Measurements from ENCODE around the gene KCTD17. TPM values are rescaled to one million over a fixed set of nuclear protein-coding genes. Genes with fewer than 3 reads are reported as not detected.

The KCTD17 gene, protein sequence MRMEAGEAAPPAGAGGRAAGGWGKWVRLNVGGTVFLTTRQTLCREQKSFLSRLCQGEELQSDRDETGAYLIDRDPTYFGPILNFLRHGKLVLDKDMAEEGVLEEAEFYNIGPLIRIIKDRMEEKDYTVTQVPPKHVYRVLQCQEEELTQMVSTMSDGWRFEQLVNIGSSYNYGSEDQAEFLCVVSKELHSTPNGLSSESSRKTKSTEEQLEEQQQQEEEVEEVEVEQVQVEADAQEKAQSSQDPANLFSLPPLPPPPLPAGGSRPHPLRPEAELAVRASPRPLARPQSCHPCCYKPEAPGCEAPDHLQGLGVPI
- 11.2 TPM for total RNA-seq
- long read RNA-seq, partial matches to known transcripts: 2 of 11 reads
- long read RNA-seq, other reads (novel, unspliced or antisense): 4 of 11 reads

DNA sequence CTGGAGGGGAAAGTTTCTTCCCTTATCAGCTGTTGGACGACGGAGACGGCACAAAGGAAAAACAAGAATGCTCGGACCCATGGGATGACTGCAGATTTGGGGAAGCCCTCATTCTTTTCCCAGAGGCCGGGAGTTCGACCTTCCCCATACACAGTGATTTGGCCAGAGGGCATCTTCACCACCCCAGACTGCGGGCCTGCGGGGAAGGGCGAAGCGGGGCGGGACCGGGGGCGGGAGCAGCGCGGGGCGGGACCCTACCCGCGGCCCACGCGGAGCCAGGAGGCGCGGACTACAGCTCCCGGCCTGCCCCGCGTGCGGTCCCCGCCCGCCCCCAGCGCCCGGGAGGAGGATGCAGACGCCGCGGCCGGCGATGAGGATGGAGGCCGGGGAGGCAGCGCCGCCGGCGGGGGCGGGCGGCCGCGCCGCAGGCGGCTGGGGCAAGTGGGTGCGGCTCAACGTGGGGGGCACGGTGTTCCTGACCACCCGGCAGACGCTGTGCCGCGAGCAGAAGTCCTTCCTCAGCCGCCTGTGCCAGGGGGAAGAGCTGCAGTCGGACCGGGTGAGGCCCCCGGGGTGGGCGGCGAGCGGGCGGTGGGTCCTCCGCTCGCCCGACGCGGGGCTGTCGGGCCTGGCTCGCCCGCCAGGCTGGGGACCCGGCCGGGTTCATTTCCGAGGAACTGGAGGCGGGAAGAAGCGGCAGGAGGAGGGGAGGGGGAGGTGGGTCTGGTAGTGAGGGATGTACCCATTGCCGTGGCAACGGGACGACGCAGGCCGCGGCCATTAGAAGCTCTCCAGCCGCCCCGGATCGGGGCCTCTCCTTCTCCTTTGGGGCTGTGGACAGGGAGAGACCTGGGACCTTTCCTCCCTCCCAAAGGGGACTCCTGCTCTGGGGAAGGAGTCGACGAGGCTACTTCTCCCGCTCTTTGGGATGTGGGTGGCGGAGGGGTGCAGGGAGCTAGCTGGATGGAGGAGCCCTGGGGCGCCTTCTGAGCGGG lies at the start of gene KCTD17:
Gene KCTD17 (plus strand): TSS at position 352 of the 995 bp plus-strand sequence. CDS start 19 bp downstream, at position 371.
- ATAC-seq: peak; percentile 89
- intact Hi-C loops (cut with DNase I): no loop called here
- DNase-seq (ENCODE audit: missing footprints): peak; percentile 91

DNA sequence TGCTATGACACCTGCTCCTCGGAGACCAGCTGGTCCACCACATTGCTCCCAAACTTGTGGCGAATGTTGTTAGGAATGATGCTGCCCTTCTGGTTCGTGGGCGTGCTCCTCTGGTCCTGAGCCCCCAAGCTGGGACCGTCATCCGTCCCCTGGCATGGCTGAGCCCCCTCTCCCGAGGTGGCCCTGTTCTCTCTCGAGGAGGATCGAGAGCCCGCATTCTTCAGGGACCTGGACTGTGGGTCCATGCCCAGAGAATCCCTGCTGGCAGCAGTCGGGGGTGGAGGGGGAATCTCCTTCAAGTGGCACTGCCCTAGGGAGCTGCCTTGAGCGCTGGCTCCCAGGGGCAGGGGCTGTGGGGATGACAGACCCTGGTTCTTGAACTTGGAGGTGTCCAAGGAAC lies 49.7 kb upstream of the KCTD17 start:
- intact Hi-C loops (cut with DNase I): no loop called here

DNA sequence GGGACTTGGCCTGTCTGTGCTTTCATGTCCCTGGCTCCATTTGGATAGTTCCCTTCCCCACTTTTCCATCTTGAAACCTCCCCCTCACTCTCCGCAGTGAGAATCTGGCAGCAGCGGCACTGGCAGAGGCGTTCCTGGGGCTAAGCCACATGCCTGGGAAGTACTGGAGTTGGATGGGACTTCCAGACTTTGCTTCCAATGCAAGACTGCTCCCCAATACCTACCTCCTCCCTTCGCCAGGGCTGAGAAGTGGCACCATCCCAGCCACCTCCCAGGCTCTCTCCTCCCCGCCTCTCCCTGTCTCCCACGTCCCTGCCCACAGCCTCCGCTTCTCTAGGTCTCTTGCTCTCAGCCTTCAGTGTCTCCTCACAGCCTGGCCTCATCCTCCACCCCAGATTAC lies 48.9 kb upstream of the KCTD17 start:
- DNase-seq (ENCODE audit: missing footprints) (no peak), ATAC-seq (no peak)
- intact Hi-C loops (cut with DNase I): no loop called here

More for the DNA sequence above, 49.7 kb upstream of the KCTD17 start:
- DNase-seq (ENCODE audit: missing footprints): no peak
- ATAC-seq: no peak

DNA sequence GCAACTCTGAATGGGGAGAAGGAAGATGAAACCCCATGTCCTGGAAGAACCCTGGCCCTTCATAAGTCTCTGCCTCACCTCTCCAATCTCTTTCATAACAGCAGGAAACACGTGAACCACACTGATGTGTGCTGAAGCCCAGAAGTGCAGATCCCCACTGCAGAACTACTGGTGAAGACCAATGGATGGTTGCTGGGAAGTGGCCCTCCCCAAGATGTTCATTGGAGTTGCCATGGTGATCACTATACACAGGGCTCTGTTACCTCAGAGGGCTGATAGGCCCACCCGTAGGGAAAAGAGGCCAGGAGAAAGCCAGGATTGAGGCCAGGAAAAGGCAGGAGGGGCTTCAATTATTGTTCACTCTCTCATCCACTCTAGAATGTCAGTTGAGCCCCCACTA lies 43.9 kb upstream of the KCTD17 start:
- intact Hi-C loops (cut with DNase I): no loop called here
- DNase-seq (ENCODE audit: missing footprints) (no peak), ATAC-seq (no peak)

DNA sequence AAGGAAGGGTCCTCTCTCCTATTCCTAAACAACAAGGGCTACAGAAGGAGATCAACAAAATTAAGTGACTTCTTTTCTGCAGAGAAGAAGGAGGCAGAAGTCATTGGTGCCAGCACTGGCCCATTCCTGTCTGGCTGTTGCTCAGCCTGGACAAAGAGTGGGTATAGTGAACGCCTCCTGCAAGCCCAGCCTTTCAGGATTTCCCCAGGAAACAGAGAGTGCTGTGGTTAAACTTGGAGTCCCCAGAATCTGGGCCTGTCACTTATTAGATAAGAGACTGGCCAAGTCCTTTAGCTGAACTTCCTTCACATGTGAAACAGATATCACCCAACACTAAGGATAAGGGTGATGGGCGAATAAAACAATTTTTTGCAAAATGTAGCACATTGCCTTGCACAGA lies 43.2 kb upstream of the KCTD17 start:
- intact Hi-C loops (cut with DNase I): no loop called here
- no peak for ATAC-seq
- DNase-seq (ENCODE audit: missing footprints): no peak

DNA sequence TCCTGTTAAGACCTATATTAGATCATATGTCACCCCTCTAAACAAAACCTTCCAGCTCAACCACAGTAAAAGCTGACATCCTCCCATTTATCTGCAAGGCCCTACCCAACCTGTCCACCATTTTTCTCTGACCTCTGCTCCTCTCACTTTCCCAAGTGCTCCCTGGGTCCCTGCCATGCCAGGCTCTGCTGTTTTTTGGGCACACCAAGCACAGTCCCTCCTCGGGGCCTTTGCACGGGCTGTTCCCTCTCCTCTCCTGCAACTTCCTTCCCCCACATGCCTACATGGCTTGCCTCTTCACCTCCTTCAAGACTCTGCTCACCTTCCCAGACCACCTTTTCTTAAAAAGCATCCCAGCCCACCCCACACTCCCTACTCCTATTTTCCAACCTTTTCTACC lies 42.1 kb upstream of the KCTD17 start:
- ATAC-seq (no peak), DNase-seq (ENCODE audit: missing footprints) (no peak)
- intact Hi-C loops (cut with DNase I): no loop called here

DNA sequence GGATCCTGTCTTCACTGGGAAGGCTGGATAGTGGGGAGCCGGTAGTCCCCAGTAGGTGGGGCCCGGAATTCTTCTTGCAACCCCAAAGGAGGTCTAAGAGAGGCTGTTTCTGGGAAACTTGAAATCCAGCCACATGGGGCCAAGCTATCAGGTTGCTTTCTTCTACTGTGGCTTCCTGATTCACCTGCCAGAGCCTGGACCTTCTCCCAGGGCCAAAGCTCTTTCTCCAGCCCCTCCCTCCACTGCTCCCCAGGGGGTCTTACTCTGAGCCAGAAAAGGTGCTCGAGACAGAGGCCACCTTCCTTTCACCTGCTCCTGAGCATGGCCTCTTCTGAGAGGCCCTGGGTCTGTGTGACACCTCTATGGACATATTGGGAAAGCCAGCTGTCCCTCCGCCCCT lies 41.4 kb upstream of the KCTD17 start:
- intact Hi-C loops (cut with DNase I): no loop called here
- DNase-seq (ENCODE audit: missing footprints): no peak
- no peak for ATAC-seq

DNA sequence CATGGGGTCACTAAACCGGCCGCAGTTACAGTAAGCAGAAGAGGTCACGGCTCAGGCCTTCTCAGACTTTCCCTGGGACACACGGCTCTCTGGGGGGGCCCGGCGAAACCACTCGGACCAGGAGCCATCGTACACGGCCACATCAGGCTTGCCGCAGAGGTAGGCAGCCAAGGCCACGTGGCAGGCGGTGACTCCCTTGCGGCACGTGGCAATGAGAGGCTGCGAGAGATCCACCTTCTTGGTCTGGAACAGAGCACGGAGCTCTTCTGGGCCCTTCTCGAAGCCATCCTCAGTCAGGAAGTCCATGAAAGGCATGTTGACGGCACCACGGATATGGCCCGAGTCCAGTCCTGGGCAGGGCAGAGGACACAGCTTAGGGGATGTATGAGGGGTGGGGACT lies 40.6 kb upstream of the KCTD17 start:
- intact Hi-C loops (cut with DNase I): no loop called here
- no peak for DNase-seq (ENCODE audit: missing footprints)
- no peak for ATAC-seq

DNA sequence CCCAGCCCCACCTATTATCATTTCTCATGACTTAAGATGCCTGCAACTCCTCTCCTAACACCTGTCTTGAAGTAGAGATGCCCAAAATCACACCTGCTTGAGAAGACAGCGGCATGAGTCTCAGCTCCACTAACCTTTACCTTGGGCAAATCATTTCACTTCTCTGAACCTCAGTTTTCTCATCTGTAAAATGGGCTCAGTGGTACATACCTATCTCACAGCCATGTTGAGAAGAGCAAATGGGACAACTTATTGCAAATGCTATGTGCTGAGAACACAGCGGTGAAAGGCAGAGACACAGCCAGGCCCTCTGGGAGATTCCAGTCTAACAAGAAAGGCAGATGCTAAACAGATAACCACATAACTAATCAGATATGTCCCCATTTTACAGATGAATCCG lies 40.1 kb upstream of the KCTD17 start:
- no peak for DNase-seq (ENCODE audit: missing footprints)
- intact Hi-C loops (cut with DNase I): no loop called here
- no peak for ATAC-seq

DNA sequence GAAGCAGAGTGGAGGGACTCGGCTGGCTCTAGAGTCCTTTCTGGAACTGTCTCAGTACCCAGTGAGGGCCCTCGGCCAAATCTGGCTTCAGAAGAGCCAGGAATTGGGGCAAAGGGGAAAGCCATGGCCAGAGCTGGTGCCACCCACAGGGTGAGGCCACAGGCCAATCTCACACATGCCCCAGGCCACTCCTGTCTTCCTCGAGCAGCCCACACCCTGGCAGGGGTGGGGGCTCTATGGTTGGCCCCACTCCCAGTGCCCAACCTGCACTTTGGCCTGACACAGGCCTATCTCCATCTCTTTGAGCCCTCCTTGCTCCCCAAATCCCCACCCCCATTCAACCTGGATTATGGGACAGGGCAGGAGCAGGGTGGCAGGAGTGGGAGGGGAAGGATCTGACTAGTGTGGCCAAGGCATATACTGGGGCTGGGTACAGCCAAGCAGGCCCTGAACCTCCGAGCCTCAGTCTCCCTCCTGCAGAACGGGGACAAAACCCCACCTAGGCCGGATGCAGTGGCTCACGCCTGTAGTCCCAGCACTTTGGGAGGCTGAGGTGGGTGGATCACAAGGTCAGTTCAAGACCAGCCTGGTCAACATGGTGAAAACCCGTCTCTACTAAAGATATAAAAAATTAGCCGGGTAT lies 39.2 kb upstream of the KCTD17 start:
- ATAC-seq: peak; percentile 74
- DNase-seq (ENCODE audit: missing footprints): no peak
- intact Hi-C loops (cut with DNase I): no loop called here

DNA sequence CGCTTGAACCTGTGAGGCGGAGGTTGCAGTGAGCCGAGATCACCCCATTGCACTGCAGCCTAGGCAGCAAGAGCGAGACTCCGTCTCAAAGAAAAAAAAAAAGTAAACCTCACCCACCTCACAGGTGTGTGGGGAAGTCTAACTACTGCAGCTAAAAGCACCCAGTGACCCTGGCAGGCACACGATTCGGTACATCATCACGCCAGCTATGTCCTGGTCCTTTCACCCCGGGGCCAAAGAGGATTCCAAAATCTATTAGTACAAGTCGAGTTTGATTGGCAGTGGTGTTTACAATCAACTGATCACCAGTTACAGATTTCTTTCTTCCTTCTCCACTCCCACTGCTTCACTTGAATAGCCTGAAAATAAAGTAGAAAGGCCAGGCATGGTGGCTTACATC lies 38.6 kb upstream of the KCTD17 start:
- DNase-seq (ENCODE audit: missing footprints) (no peak), ATAC-seq (no peak)
- intact Hi-C loops (cut with DNase I): no loop called here

DNA sequence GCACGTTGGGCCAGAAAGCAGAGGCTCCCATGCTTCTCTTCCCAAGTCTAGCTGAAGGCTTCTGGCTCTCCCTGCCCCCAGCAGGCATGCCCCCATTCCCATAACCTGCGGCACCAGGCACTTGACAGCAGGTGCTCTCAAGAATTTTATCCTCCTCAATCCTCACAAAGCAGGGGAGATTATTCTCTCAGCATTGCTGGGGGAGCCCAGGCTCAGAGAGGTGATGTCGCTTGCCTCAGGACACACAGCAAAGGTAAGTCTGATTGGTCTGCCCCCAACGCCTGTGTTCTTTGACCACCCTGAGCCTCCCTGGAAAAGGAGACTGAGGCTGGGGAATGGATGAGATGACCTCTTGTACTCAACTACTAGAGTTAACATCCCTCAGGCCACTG lies 37.1 kb upstream of the KCTD17 start:
- intact Hi-C loops (cut with DNase I): no loop called here
- ATAC-seq (no peak), DNase-seq (ENCODE audit: missing footprints) (no peak)

DNA sequence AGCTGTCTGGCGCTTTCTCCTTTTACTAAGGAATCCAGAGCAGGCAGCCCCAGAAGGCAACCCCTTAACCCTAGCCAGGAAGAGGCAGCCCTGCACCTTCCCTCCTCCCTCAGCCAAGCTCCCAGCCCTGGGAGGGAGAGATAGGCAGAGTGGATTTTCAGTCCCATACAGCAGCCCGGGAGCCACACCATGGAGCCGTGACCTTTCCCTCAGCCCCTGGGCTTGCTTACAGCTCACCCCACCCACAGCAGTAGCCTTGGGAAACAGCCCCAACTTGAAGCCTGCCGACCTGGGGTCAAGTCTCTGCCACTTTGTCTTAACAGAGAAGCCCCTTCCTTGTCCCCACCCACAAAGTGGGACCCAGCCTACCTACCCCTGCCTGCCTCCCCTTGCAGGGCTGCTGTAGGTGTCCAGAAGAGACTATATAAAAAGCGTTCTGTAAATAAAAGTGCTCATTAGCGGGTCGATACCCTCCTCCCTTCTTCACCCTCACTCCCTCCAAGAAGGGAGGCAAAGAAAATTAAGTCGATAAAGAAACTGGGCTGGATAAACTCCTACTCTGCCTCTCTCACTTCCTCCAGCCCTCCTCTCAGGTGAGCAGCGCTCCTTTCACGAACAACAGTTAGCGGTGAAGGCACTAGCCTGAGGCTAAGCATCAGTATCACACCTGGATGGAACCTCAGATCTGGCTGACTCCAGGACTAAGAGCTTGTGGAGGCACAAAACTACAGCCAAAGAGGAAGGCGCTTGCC lies 36.5 kb upstream of the KCTD17 start:
- no peak for ATAC-seq
- DNase-seq (ENCODE audit: missing footprints): no peak
- intact Hi-C loops (cut with DNase I): no loop called here

DNA sequence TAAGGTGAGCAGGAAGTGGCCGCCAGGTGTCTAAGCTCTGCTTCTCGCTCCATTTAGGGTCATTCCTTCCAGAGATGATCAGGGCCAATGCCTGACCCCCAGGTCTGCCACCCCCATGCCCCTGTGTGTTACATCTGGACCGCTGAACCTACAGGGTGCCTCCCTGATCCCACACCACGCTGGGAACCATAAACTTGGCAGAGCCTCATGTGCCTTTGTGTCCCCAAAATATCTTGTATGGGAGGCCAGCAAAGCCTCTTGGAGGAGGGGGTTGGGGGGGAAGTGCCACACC lies 36.0 kb upstream of the KCTD17 start:
- intact Hi-C loops (cut with DNase I): no loop called here
- ATAC-seq: no peak
- DNase-seq (ENCODE audit: missing footprints): no peak

DNA sequence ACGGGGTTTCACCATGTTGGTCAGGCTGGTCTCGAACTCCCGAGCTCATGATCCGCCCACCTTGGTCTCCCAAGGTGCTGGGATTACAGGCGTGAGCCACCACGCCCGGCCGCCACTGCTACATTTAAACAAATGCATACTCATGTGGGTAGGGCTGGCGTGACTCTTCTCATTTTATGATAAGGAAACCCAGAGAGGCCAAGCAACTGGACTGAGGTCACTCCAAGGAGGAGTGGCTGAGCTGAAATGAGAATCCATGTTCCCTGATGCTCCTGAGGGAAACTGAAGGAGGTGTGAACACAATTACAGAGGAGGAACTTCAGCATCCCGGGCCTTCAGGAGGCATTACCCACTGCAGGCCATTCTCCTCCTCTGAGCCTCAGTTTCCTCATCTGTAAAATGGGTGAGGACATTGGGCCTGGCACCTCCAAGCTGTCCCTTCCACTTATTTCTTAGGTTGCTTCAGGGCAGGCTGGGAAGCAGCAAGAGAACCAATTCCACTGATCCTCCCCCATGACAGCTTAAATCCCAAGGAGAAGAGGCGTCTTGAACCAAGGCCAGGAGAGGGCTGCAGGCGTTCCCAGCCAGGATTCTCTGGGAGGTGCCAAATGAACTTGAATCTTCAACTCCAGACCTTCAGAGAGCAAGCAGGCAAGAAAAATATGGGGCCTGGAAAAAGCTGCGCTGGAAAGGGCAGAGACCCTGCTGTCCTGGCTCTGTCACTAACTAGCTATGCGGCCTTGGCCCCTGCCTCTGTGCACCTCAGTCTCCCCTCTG lies 35.2 kb upstream of the KCTD17 start:
- DNase-seq (ENCODE audit: missing footprints) (no peak), ATAC-seq (no peak)
- intact Hi-C loops (cut with DNase I): no loop called here

DNA sequence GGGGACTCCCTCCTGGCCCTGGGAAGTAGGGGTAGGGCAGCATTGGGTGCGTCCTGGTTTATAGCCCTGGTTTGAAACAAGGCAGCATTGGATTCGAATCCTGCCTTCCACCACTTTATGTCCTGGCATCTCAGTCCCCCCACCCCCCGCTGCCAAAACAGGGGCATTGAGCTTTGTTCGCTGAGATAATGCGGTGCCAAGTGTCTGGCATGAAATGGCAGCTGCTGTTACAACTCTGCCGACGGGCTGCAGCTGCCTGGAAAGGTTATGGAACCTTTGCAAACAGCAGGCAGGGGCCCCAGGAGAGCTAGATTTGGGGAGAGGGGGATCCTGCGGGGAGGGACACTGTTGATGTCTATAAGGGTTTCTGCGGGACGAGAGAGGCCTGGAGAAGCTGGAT lies 34.2 kb upstream of the KCTD17 start:
- ATAC-seq (no peak), DNase-seq (ENCODE audit: missing footprints) (no peak)
- intact Hi-C loops (cut with DNase I): no loop called here

DNA sequence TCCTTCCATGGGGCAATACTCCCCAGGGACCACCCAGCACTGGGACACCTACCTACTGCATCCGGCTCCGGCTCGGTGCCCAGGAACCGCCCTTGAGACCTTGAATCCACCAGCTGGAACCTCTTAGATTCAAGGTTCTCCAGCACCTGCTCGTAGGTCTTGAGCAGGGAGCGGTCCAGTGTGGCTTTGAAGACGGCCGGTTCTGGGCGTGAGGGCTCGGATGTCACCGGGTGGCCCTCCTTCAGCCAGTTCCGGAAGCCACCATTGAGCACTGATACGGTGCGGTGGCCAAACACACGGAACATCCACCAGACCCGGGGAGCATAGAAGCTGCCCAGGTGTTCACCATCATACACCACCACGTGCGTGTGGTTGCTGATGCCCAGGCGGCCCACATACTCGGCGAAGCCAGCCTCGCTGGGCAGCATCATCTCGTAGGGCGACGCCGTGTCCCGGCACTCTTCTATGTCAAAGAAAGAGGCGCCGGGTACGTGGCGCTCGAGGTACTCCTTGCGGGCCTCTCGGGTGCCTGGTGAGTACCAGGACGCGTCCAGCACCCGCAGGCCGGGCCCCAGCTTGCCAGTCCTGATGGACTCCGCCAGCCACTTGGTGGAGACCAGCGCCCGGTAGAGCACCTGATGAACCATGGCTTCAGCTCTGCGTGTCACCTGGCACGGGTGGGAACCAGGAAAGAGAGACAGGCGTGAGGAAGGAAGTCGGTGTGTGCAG lies 33.3 kb upstream of the KCTD17 start:
- ATAC-seq (peak; percentile 0), DNase-seq (ENCODE audit: missing footprints) (no peak)
- intact Hi-C loops (cut with DNase I): no loop called here
